Measurements from ENCODE around the gene C5orf22.

- TF ChIP-seq, protein P1, sequence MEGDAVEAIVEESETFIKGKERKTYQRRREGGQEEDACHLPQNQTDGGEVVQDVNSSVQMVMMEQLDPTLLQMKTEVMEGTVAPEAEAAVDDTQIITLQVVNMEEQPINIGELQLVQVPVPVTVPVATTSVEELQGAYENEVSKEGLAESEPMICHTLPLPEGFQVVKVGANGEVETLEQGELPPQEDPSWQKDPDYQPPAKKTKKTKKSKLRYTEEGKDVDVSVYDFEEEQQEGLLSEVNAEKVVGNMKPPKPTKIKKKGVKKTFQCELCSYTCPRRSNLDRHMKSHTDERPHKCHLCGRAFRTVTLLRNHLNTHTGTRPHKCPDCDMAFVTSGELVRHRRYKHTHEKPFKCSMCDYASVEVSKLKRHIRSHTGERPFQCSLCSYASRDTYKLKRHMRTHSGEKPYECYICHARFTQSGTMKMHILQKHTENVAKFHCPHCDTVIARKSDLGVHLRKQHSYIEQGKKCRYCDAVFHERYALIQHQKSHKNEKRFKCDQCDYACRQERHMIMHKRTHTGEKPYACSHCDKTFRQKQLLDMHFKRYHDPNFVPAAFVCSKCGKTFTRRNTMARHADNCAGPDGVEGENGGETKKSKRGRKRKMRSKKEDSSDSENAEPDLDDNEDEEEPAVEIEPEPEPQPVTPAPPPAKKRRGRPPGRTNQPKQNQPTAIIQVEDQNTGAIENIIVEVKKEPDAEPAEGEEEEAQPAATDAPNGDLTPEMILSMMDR (IDR thresholded peaks at IDR 0.05): no peak
- no peak for TF ChIP-seq EP300 (IDR thresholded peaks at IDR 0.05)
Measured at GRCh38 chr5:31593665-31594064, 61.6 kb downstream of the C5orf22 start.

All from upper lobe of left lung (tissue), 4 donors.